ENCODE data around the gene SPOCK3.
"Not testable (repeated sequence)": the region's sequence is repeated elsewhere in the genome, so short reads cannot be mapped to it uniquely, and the experiment has no call there.

SPOCK3 gene

DNA sequence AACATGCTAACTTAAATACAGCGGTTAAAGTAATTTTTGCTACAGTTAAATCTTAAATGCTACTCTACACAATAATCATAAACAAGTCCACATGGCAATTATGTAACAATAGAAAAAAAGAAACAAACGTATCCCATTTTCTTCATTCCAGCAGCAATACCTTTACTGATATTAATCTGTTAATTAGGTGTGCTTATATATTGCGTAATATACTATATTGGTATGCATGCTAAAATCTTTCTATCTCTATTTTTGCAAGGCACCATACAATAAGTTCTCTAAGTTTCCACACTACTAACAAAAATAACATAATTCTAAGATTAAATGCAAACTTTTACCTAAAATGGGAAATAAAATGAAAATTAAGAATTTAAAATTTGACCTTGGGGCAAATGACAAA, 500.6 kb downstream of the SPOCK3 start:
- TF ChIP-seq, protein P1, sequence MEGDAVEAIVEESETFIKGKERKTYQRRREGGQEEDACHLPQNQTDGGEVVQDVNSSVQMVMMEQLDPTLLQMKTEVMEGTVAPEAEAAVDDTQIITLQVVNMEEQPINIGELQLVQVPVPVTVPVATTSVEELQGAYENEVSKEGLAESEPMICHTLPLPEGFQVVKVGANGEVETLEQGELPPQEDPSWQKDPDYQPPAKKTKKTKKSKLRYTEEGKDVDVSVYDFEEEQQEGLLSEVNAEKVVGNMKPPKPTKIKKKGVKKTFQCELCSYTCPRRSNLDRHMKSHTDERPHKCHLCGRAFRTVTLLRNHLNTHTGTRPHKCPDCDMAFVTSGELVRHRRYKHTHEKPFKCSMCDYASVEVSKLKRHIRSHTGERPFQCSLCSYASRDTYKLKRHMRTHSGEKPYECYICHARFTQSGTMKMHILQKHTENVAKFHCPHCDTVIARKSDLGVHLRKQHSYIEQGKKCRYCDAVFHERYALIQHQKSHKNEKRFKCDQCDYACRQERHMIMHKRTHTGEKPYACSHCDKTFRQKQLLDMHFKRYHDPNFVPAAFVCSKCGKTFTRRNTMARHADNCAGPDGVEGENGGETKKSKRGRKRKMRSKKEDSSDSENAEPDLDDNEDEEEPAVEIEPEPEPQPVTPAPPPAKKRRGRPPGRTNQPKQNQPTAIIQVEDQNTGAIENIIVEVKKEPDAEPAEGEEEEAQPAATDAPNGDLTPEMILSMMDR (IDR thresholded peaks at IDR 0.05; ENCODE audit: extremely low read depth, insufficient read depth, missing control alignments), result no peak
- in situ Hi-C loops (cut with MboI; ENCODE audit: low pct_unique_long_range_greater_than_20kb, low sequenced_read_pairs, unreplicated experiment), result no loop called here
- no peak for DNase-seq (ENCODE audit: low spot score)

GRCh38 chr4:166726832-166727231, 507.5 kb downstream of the SPOCK3 start:
- in situ Hi-C loops (cut with MboI; ENCODE audit: low pct_unique_long_range_greater_than_20kb, low sequenced_read_pairs, unreplicated experiment), result no loop called here
- no peak for DNase-seq (ENCODE audit: low spot score)
- TF ChIP-seq, protein P1 (IDR thresholded peaks at IDR 0.05; ENCODE audit: extremely low read depth, insufficient read depth, missing control alignments), result no peak

DNA sequence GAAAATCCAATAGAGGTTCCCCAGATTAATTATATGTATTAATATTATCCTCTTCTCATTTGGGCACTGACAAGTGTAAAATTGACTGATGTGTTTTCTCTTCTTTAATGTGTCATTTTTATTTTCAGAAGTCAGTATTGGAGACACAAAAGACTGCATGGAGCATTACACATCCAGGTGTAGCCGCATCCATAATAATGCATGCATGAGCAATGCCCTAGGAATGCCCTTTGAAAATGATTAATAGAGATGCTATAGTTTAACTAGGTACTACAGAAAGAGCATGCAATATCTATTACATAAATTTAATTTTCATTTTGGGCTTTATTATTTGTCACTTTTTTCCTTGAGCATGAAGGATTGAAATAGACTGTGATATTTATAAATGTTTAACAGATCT, 509.9 kb downstream of the SPOCK3 start:
- in situ Hi-C loops (cut with MboI; ENCODE audit: low pct_unique_long_range_greater_than_20kb, low sequenced_read_pairs, unreplicated experiment), result no loop called here
- TF ChIP-seq, protein P1 (IDR thresholded peaks at IDR 0.05; ENCODE audit: extremely low read depth, insufficient read depth, missing control alignments), result no peak
- DNase-seq (ENCODE audit: low spot score), result no peak

DNA sequence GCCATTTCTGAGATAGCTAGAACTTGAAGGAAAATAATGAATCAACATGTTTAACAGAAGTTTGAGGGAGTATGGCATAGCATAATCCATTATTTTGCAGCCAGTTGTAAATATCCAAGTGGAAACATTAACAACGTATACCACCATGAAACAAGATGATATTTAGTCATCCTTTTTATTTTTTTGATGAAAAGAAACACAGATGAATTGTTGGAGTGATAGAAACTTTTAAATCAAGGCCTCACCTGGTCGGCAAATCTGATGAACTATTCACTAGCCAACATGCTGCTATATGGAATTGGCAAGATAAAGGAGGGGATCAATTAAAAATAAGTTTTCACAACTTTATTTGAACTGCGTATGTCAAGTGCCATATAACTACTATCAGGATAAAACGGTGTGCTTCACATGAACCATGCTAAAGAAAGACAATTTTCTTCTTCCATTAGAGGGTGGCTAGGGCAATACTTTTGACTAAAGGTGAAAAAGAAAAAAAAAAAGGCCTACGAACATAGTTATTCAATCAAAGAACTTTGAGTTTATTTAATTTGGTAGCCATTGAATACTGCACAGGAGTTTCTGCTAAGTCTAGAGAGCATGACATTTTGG, 510.7 kb downstream of the SPOCK3 start:
- DNase-seq (ENCODE audit: low spot score), result no peak
- TF ChIP-seq, protein P1 (IDR thresholded peaks at IDR 0.05; ENCODE audit: extremely low read depth, insufficient read depth, missing control alignments), result no peak
- in situ Hi-C loops (cut with MboI; ENCODE audit: low pct_unique_long_range_greater_than_20kb, low sequenced_read_pairs, unreplicated experiment), result no loop called here

- in situ Hi-C loops (cut with MboI; ENCODE audit: low pct_unique_long_range_greater_than_20kb, low sequenced_read_pairs, unreplicated experiment); DNase-seq (ENCODE audit: low spot score): not testable (repeated sequence)
Measured at GRCh38 chr4:166715748-166716713, 518.3 kb downstream of the SPOCK3 start.

GRCh38 chr4:166700592-166700991, 533.7 kb downstream of the SPOCK3 start:
- in situ Hi-C loops (cut with MboI; ENCODE audit: low pct_unique_long_range_greater_than_20kb, low sequenced_read_pairs, unreplicated experiment), result no loop called here
- TF ChIP-seq, protein P1 (IDR thresholded peaks at IDR 0.05; ENCODE audit: extremely low read depth, insufficient read depth, missing control alignments), result no peak
- no peak for DNase-seq (ENCODE audit: low spot score)

DNA sequence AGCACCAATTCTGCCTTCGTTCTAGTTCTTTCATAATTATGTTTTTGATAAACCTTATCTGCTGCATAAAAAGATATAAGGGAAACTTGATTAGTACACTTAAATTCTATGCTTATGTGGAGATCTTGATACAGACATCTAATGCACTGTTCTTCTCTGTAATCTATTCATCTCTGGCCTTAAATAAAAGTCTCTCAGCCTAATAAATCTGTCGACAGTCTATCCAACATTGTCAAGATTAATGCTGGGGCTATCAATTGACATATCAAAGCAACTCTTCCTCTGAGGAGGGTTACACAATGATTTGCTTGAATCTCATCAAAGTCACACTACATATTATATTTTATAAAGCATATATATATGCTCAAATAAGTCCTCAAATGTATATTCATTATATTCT, 545.5 kb downstream of the SPOCK3 start:
- TF ChIP-seq, protein P1 (IDR thresholded peaks at IDR 0.05; ENCODE audit: extremely low read depth, insufficient read depth, missing control alignments), result no peak
- DNase-seq (ENCODE audit: low spot score), result no peak
- in situ Hi-C loops (cut with MboI; ENCODE audit: low pct_unique_long_range_greater_than_20kb, low sequenced_read_pairs, unreplicated experiment), result no loop called here
